ENCODE results near the gene MRPS21.

DNA sequence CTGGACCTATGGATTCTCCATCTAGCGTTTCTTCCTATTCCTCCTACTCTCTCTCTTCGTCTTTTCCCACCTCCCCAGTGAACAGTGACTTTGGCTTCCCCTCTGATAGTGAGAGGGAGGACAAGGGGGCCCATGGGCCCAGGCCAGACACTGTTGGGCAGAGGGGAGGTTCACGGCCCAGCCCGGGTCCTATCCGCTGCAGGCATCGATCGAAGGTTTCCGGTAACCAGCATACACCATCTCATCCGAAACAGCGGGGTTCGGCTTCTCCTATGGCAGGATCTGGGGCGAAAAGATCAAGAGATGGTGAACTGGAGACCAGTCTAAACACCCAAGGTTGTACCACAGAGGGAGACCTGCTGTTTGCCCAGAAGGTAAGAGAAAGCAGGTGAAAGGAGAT, 10.4 kb upstream of the MRPS21 start:
- TF ChIP-seq, protein P1, sequence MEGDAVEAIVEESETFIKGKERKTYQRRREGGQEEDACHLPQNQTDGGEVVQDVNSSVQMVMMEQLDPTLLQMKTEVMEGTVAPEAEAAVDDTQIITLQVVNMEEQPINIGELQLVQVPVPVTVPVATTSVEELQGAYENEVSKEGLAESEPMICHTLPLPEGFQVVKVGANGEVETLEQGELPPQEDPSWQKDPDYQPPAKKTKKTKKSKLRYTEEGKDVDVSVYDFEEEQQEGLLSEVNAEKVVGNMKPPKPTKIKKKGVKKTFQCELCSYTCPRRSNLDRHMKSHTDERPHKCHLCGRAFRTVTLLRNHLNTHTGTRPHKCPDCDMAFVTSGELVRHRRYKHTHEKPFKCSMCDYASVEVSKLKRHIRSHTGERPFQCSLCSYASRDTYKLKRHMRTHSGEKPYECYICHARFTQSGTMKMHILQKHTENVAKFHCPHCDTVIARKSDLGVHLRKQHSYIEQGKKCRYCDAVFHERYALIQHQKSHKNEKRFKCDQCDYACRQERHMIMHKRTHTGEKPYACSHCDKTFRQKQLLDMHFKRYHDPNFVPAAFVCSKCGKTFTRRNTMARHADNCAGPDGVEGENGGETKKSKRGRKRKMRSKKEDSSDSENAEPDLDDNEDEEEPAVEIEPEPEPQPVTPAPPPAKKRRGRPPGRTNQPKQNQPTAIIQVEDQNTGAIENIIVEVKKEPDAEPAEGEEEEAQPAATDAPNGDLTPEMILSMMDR (IDR thresholded peaks at IDR 0.05): no peak
- TF ChIP-seq POLR2A (IDR thresholded peaks at IDR 0.05) (no peak), EP300 (IDR thresholded peaks at IDR 0.05) (no peak)

All from ovary (tissue), 3 donors.